ENCODE data around the gene LDB3. TPM values are rescaled to one million over a fixed set of nuclear protein-coding genes. Genes with fewer than 3 reads are reported as not detected.

Gene LDB3
- total and polyA plus RNA-seq, 9 of the 15 experiments (the other 6 are each of a cell fraction or from before 2014, with no cell fraction given) = 0.03 TPM; not detected in 8

- TF ChIP-seq UBTF (IDR thresholded peaks at IDR 0.05; ENCODE audit: borderline replicate concordance in 1 of 2, low read depth in 2 of 2, low read length in 2 of 2) (peak; percentile 77 to 80; a peak in 2 of 4 replicates), SMARCE1 (IDR thresholded peaks at IDR 0.05) (no peak), GMEB1 (CRISPR knock-in tag; IDR thresholded peaks at IDR 0.05) (peak; percentile 4; the same call in 1 of the 2 replicates), RNF219 (CRISPR knock-in tag; IDR thresholded peaks at IDR 0.05) (no peak), MTA3 (IDR thresholded peaks at IDR 0.05; ENCODE audit: borderline replicate concordance) (peak; percentile 48; the same call in 1 of the 2 replicates), MYBL2 (IDR thresholded peaks at IDR 0.05; ENCODE audit: low read depth) (no peak), MYBL2 (CRISPR knock-in tag; IDR thresholded peaks at IDR 0.05; ENCODE audit: borderline replicate concordance) (no peak), ZNF347 (CRISPR knock-in tag; IDR thresholded peaks at IDR 0.05; ENCODE audit: low read depth) (no peak), ZNF512 (tag; IDR thresholded peaks at IDR 0.05) (no peak), CREM (IDR thresholded peaks at IDR 0.05; ENCODE audit: low read depth) (no peak; the same call in 1 of the 2 replicates), POLR2AphosphoS2 (IDR thresholded peaks at IDR 0.05; ENCODE audit: low read length) (no peak), ZC3H11A (IDR thresholded peaks at IDR 0.05; ENCODE audit: low read depth, low read length) (no peak), POLR2B (IDR thresholded peaks at IDR 0.05; ENCODE audit: low read depth, partially characterized antibody) (no peak), TEAD4 (IDR thresholded peaks at IDR 0.05; ENCODE audit: low read length) (no peak), TEAD4 (CRISPR knock-in tag; IDR thresholded peaks at IDR 0.05; ENCODE audit: borderline replicate concordance) (no peak), ZNF23 (CRISPR knock-in tag; IDR thresholded peaks at IDR 0.05) (no peak), MAZ (CRISPR knock-in tag; conservative IDR thresholded peaks at IDR 0.05 in 1 of 2, IDR thresholded peaks at IDR 0.05 in 1 of 2) (peak; percentile 66 to 87), ZNF395 (CRISPR knock-in tag; IDR thresholded peaks at IDR 0.05) (0 out of 2 replicates have a peak, but pooled peaks have one; percentile 9), PYGO2 (tag; IDR thresholded peaks at IDR 0.05) (no peak)
These were observed 42.7 kb downstream of the LDB3 start (continued) for GRCh38 chr10:86710987-86711512.
